Endothelial cell (in vitro differentiated cells): ENCODE results near the gene CBL. TPM values are rescaled to one million over a fixed set of nuclear protein-coding genes. Genes with fewer than 3 reads are reported as not detected.

Experiments used
- DNase-seq: peaks from one replicate; pipeline ENCODE4 v3.0.0; 2021; ENCODE audit warnings: low spot score
- H3K27ac Mint-ChIP-seq: one replicate; pipeline ENCODE4 v1.8.0; 2021; ENCODE audit warnings: mixed read lengths, inconsistent platforms; ENCODE audit not compliant: unreplicated experiment
- H3K27me3 Mint-ChIP-seq: one replicate; pipeline ENCODE4 v1.8.0; 2021; ENCODE audit warnings: mild to moderate bottlenecking, moderate library complexity, mixed read lengths, inconsistent platforms; ENCODE audit not compliant: unreplicated experiment
- H3K36me3 Mint-ChIP-seq: one replicate; pipeline ENCODE4 v1.8.0; 2021; ENCODE audit warnings: mild to moderate bottlenecking, low read depth, mixed read lengths, inconsistent platforms; ENCODE audit not compliant: unreplicated experiment
- H3K4me1 Mint-ChIP-seq: one replicate; pipeline ENCODE4 v1.8.0; 2021; ENCODE audit warnings: mild to moderate bottlenecking, mixed read lengths, inconsistent platforms; ENCODE audit not compliant: unreplicated experiment
- H3K4me3 Mint-ChIP-seq: one replicate; pipeline ENCODE4 v1.8.0; 2021; ENCODE audit warnings: mild to moderate bottlenecking, mixed read lengths, inconsistent platforms; ENCODE audit not compliant: unreplicated experiment
- H3K9me3 Mint-ChIP-seq: one replicate; pipeline ENCODE4 v1.8.0; 2021; ENCODE audit warnings: mixed read lengths, inconsistent platforms; ENCODE audit not compliant: unreplicated experiment
- CTCF ChIP-seq: fragments of 200-600 bp; sonication (generic); IDR thresholded peaks from one replicate; pipeline ENCODE4 v1.5.0; 2021; ENCODE audit warnings: antibody characterized with exemption; ENCODE audit not compliant: unreplicated experiment
- total RNA-seq: library from RNA; stranded (reverse); fragmentation: NEBNext Ultra II Directional; extraction: Animal tissue kit (Norgen Biotek cat#: 25700); gene quantifications from one replicate; pipeline ENCODE4 v1.2.1, GENCODE V29; 2021; ENCODE audit not compliant: unreplicated experiment

Gene CBL
- total RNA-seq, 1 donor from 2014 or later, result 47.5 TPM

- no peak overlapping the region for H3K4me3 Mint-ChIP-seq
- H3K27ac Mint-ChIP-seq, result no peak overlapping the region
- DNase-seq, result no peak
- no peak for TF ChIP-seq CTCF
- H3K4me1 Mint-ChIP-seq, result peaks cover 4% of the 10 kb centered on the region
- H3K9me3 Mint-ChIP-seq, result no peaks in the 10 kb centered on the region
- peaks cover 2% of the 10 kb centered on the region for H3K27me3 Mint-ChIP-seq
- H3K36me3 Mint-ChIP-seq, result peaks cover 48% of the 10 kb centered on the region
These were observed 93.3 kb downstream of the CBL start for GRCh38 chr11:119299416-119299815.

- TF ChIP-seq CTCF, result no peak
- Mint-ChIP-seq H3K4me3 (no peak overlapping the region), H3K9me3 (no peaks in the 10 kb centered on the region), H3K27me3 (peaks cover 4% of the 10 kb centered on the region), H3K36me3 (peaks cover 54% of the 10 kb centered on the region), H3K4me1 (peaks cover 13% of the 10 kb centered on the region), H3K27ac (no peak overlapping the region)
- DNase-seq, result no peak
These were observed 94.2 kb downstream of the CBL start for GRCh38 chr11:119300198-119300964.

- Mint-ChIP-seq H3K27me3 (peaks cover 6% of the 10 kb centered on the region), H3K4me1 (peaks cover 18% of the 10 kb centered on the region), H3K27ac (peak overlapping the region; percentile 10), H3K4me3 (no peak overlapping the region), H3K9me3 (no peaks in the 10 kb centered on the region), H3K36me3 (peaks cover 51% of the 10 kb centered on the region)
- TF ChIP-seq CTCF, result no peak
- DNase-seq, result no peak
These were observed 97.1 kb downstream of the CBL start for GRCh38 chr11:119303227-119303718.

- TF ChIP-seq CTCF, result no peak
- H3K4me3 Mint-ChIP-seq, result peak overlapping the region; percentile 12
- no peak for DNase-seq
- no peaks in the 10 kb centered on the region for H3K9me3 Mint-ChIP-seq
- peak overlapping the region; percentile 53 for H3K27ac Mint-ChIP-seq
- H3K36me3 Mint-ChIP-seq, result peaks cover 40% of the 10 kb centered on the region
- H3K27me3 Mint-ChIP-seq, result peaks cover 14% of the 10 kb centered on the region
- H3K4me1 Mint-ChIP-seq, result peaks cover 18% of the 10 kb centered on the region
These were observed 99.6 kb downstream of the CBL start for GRCh38 chr11:119305556-119306372.
